ENCODE measurements around the gene KCTD21.

The KCTD21 gene

DNA sequence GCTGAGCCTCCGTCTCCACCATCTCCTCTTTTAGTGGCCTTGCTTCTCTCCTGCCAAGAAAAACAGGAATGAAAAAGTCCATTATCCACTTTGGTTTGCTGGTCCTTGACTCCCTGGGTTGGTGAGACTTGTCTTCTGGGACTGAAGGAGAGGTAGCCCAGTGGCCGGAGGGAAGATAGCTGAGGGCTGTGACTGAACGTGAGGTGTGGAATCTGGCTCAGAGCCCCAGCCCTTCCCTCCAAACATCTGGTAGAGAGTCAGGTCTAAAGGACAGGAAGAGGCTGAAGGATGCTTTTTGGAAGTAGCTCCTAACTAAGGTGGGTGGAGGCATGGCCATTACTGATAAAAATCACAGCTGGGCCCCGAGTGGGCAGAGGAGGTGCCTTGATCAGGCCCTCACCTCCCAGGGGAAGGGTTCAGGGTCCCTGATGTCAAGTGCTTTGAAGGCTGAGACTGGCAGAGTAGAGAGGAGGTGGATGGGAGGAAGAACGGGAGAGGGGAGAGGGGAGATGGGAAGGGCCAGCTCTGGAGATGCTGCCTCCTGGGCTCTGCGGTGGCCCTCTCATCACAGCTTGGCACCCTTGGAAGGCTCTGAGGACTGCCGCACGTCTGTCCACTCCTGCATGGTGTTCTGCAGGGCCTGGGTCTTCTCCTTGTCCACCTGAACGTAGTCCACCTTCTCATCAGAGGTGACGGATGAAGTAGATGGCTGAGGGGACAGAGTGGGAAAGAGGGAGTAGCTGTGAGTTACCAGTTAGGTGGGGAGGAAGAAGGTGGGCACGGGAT, 30.5 kb upstream of the KCTD21 start:
- DNase-seq, result no peak

DNA sequence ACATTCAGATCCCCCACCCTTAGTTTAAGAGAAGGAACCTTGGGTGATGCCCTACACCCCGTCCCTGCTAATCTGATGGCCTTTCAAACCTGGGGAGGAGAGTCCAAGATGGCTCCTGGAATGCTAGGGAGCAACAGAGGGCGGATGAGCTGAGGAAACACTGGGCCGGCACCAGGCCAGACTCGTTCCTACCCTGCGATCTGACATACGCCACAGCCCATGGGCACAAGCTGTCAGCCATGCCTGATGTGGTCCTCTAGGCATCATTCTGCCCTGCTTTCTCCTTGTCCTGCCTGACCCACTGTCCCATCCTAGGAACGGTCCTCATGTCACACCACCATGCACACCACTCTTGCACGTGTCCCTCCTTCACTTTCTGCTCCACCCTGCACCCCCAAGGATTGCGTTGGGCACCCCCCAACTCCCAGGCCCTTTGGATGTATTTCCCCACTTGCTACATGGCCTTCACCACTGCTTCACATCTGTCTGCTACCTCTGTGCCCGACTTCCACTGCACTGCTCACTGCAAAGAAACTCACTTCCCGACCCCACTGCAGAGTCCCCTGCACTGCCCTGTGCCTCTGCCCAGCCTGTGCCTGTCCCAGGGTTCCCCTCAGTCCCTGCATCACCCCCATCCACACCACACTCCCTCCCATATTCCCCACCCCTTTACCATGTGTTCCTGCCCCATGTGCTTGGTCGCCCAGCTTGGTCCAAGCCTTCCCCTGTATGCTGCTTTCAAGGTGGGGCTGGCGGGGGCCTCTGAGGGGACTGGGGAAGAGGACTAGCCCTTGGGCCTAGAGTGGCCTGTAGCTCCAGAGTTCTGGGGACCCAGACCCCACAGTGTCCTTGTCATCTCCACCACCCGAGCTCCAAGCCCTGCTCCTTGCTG, 29.5 kb upstream of the KCTD21 start:
- no peak for DNase-seq

DNA sequence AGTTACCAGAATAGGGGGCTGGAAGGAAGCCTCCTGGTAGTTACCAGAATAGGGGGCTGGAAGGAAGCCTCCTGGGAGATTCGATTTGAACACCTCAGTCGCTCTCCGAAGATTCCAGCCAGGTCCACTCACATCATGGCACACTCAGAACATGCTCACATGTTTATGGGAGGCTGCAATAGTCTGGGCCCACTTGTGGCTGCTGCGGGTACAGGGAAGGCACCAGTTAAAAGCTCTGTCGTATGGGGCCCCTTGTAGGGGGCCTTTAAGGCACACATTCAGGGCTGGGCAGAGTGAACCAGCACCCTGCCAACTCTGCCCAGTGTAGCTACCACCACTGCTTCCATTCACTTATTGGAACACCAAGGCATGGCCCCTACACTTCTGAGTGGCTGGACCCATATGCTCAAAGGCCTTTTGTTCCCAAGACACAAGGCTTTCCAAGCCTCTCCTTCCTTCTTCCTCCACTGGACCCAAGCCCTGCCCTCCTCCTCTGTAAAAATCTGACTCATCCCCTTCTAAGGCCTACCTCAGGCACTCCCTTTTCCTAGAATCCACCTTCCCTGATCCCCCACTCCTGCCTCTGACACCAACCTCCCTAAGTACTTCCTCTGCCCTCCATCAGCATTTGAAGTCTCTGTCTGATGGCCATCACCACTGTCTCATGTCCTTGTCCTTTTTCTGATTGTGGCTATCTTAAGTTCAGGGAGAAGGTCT, 28.3 kb upstream of the KCTD21 start:
- no peak for DNase-seq

DNA sequence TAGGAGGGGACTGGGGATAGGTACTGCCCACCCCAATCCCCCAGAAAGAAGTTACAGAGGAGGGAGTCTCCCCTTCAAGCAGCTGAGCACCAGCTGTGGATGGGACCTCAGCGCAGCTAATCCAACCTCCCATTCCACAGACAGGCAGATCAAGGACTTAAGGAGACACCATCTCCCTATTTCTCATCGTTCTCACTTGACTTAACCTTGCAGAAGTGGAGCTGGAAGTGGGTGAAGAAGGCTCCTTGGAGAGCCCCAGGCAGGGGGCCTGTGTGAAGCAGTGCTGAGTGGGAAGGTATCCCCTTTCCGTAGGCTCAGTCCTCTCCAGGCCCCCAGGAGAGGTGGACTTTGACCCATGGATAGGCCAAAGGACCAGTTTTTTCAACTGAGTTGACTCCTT, 27.6 kb upstream of the KCTD21 start:
- no peak for DNase-seq

DNA sequence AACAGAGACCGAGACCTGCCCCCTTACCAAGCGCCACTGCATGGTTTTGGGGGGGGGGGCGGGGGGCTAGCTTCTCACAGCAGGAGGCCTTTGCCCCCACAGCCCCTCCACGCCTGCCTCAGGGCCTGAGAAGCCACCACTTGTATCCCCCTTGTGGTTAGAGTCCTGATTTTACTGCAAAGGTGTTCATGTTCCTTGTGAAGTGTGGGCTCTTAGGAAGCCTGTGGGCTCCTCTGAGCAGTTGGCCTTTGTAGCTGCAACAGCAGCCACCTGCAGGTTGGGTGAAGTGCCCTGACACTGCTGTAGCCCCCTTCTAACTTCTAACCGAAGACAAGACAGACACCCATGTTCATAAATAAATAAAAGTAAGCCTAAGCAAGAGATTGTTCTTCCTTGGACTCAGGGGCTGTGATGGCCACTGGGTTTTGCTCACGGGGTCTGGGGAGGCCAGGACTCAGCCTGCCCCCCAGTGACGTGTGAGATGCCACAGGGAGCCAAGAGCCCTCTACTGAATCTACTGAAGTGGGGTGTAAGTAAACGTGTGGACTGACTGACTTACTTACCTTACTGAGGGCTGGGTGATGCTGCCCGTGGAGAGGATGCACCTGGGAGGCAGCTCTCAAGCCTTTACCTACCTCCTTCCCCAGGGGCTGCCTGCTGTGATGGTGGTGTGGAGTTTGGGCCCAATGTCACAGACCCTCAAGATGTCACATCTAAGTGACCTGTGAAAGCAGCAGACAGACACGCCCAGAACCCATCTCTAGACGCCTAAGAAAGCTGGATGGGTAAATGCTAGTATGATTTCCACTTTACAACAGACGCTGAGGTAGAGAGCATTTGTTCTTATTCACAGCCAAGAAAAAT, 26.1 kb upstream of the KCTD21 start:
- no peak for DNase-seq

DNA sequence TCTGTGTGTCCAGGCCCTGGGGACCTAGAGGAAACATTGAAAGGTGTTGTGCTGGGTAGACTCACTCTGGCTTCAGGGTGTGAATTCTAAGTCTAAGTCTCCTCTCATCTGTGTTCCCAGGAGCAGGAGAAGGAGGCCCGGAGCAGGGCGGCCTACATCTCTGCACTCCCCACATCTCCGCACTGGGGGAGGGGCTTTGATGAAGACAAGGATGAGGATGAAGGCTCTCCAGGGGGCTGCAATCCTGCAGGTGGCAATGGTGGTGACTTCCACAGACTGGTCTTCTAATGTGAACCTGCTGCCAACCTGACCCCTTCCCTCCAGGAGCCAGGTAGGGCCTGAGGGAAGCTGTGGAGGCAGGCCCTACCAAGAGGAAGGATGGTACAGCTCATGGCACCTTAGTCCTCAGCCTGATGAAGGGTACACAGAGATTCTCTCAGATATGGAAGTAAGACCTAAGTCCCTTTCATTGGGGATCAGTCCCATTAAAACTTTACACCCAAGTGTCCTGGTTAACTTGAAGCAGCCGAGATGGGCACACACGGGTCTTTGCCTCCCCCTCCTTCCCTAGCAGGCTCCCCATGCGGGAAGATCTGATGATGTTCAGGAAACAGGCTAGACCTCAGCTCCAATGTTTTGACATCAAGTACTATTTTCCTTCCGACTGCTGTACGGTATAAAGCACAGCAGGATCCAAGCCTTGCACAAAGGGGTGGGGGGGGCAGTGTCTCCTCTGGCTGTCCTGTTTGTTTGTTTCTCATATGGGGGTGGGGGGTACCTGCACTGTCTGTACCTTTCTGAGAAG, 25.3 kb upstream of the KCTD21 start:
- no peak for DNase-seq

DNA sequence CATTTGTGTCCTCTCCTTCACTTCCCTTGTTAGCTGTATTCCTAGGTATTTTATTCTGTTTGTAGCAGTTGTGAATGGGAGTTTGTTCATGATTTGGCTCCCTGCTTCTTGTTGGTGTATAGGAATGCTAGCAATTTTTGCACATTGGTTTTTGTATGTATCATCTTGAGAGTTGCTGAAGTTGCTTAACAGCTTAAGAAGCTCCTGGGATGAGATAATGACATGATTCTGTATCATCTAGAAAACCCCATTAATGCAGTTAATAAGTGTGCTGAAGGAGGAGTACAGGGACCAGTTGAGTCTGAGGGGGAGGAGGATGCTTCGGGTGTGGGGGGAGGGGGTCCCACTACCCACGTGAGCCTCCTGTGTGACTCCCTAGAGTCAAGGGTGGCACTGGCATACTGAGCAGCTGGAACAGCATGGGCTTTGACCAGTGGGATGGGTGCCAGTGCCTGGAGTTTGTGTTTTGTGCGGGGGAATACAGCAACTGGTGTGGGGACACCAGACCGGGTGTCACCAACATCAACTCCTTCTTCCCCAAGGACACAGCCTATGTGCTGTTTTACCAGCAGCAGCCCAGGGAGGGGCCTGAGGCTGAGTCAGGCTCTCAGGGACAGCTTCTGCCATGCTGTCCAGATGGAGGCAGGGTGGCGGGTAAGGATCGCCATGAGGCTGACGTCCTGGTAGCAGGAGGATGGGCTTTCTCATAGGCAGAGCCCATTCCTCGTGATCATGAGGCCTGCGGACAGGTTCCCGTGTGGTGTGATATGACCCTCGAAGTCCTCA, 24.4 kb upstream of the KCTD21 start:
- no peak for DNase-seq

DNA sequence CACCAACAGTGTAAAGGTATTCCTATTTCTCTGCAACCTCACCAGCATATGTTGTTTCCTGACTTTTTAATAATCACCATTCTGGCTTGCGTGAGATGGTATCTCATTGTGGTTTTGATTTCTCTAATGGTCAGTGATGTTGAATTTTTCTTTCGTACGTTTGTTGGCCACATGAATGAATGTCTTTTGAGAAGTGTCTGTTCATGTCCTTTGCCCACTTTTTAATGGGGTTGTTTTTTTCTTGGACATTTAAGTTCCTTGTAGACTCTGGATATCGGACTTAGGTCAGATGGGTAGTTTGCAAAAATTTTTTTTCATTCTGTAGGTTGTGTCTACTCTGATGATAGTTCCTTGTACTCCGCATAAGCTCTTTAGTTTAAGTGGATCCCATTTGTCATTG, 23.1 kb upstream of the KCTD21 start:
- DNase-seq, result no peak

DNA sequence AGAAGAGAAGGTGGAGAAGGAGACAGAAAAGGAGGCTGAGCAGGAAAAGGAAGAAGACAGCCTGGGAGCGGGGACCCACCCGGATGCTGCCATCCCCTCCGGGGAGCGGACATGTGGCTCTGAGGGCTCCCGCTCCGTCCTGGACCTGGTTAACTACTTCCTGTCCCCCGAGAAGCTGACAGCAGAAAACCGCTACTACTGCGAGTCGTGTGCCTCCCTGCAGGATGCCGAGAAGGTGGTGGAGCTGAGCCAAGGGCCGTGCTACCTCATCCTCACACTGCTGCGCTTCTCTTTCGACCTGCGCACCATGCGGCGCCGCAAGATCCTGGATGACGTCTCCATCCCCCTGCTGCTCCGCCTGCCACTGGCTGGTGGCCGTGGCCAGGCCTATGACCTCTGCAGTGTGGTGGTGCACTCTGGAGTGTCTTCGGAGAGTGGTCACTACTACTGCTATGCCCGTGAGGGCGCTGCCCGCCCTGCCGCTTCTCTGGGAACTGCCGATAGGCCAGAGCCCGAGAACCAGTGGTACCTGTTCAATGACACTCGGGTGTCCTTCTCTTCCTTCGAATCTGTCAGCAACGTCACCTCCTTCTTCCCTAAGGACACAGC, 21.7 kb upstream of the KCTD21 start:
- DNase-seq, result no peak

DNA sequence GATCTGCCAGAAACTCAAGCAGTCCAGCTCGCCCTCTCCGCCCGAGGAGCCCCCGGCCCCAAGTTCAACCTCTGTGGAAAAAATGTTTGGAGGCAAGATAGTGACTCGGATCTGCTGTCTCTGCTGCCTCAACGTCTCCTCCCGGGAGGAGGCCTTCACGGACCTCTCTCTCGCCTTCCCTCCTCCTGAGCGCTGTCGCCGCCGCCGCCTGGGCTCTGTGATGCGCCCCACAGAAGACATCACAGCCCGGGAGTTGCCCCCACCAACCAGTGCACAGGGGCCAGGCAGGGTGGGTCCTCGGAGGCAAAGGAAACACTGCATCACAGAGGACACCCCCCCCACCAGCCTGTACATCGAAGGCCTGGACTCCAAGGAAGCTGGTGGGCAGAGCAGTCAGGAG, 21.1 kb upstream of the KCTD21 start:
- no peak for DNase-seq

DNA sequence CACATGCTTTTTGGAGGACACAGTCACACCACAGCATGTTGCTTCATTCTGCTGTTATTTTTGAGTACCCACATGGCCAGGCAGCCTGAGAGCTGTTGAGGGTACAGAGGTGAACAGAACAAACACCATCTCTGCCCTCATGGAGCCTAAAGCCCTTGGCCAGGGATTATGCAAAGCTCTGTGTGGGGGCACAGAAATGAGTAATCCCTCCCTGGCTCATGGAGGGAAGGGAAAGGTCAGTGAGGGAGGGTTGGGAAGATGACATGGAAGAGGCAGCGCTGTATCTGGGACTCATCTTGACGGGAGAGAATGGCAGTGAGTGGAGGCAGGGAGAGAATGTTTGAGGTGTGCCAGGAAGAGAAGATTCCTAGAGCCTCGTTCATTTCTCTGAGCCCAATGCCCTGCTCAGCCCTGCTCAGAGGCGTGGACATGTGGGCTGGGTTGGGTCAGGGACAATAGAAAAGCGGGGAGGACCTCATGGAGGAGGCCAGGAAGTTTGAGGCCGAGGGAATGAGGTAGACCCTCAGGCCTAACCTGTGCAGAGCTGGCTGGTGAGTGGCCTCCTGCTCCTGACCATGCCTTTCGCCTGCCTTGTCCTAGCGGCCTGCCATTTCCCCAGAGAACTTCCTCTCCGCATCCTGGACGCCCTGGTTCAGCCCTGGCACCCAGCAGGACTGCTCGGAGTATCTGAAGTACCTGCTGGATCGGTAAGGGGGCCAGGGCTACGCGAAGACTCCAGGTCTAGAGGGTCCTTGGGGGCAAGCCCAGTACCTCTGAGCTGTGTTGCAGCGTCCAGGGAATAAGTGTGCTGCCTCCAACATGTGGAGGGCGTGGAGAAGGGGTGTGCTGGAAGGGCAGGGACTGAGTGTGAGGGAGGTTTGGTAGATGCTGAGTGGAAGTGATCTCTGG, 20.1 kb upstream of the KCTD21 start:
- no peak for DNase-seq

DNA sequence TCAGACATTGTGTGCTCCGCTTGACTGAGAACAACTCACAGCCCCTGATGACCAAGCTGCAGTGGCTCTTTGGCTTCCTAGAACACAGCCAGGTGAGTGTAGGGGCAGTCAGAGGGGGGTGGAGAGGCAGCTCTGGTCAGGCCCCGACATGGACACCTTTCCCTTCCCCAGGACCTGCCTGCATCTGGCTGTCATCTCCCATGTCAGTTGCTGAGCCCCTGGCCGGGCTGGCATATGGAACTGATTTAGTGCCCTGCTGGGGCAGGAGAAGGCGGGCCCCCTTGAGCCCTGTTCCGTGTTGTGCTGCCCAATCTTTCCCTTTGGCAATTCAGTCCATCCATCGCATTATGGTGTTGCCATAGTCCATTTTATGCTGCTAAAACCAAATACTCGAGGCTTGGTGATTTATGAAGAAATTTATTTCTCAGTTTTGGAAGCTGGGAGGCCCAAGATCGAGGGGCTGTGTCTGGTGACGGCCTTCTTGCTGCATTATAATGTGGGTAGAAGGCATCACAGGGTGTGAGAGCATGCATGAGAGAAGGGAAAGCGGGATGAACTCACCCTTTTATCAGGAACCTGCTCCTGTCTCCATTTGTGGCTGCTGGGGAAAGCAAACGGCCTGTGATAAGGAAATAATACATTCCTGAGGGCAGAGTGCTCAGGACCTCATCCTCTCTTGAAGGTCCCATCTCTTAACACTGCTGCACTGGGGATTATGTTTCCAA, 19.3 kb upstream of the KCTD21 start:
- DNase-seq, result no peak

DNA sequence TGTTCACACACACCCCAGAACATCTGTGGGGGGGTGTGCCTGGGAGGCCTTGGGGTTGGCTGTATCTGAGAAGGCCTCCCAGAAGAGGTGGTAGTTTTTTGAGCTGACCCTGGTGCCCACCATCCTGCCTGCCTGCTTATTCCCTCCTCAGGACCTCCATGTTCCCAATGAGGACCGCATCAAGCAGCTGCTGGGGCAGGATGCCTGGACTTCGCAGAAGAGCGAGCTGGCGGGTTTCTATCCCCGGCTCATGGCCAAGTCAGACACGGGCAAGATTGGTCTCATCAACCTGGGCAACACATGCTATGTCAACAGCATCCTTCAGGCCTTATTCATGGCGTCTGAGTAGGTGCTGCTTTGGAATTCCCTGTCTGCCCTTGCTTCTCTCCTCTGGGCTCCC, 17.3 kb upstream of the KCTD21 start:
- no peak for DNase-seq

DNA sequence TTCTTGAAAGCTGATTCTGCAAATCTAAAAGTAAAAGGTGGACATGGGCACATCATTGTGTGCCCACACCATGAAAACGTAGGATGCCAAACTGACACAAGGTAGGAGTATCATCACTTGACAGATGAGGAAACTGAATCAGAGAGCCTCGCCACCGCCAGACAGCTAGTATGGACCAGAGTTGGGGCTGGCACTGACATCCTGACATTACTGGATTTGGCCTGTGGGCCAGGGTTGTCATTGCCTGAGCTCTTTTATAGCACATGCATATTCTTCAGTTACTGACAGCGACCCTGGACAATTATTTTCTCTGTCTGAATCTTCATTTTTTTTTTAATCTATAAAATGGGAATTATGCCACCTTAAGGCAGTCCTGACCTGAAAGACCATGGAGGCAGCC, 16.8 kb upstream of the KCTD21 start:
- no peak for DNase-seq

DNA sequence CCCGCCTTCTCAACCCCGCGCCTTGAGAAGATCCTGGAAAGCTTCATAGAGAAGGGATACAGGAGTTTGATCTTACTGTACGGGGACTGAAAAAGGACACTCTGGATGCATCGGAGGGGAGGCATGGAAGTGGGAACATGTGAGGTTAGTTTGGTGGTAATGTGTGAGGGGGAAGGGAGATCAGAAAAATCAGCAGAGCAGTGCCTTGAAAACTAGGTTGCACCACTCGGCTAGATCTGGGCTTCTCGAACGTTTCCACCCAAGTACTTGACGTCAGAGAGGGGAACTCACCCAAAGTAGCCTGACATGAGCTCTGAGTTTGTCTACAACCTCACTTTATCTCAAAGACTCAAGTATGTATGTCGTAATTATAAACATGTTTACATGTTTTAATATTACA, 14.8 kb upstream of the KCTD21 start:
- no peak for DNase-seq

DNA sequence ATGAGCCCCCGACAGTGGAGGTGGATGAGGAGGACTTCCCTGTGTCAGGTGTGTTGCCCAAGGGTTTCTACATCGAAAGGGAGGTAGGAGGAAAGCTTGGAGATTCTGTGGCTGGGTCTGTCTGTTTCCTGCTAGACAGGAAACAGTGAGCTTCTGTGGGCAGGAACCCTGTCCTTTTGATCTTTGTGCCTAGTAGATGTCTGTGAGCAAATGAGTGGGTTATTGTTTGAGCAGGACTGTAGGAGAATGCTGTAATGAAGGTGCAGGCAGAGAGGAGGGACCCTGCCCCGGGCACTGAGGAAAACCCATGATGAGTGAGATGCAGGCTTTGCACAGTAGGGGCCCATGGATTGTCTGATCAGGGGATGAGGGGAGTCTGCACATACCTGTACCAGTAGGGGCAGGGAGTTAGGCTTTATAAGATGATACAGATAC, 14.3 kb upstream of the KCTD21 start:
- no peak for DNase-seq

DNA sequence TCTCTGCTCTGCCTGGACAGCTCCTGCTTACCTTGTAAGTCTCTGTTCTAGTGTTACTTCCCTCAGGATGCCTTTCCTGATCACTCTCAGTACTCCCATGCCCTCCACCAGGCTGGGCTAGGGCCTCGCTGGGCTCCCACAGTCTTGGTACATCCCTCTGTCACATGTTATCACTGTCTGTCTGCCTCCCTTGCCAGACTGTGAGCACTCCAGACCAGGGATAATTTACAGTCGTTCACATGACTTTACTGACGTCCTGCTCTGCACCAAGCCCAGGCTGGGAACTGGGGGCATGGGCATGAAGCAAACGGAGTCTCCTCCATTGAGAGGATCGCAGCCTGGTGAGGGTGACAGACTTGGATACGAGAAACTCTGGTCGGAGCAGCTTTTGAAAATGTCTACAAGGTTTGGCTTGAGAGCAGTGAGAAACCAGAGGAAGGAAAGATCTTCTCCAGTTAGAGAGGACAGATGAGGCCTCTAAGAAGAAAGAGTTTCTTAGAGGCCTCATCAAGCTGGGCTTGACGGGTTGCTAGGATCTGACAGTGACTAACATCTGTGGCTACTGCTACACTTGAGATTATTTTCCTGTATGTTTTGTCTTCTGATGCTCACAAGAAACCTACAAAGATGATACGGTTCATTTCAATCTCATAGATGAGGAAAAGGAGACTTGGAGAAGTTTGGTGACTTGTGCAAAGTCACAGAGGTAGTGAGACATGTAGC, 12.8 kb upstream of the KCTD21 start:
- DNase-seq, result no peak

DNA sequence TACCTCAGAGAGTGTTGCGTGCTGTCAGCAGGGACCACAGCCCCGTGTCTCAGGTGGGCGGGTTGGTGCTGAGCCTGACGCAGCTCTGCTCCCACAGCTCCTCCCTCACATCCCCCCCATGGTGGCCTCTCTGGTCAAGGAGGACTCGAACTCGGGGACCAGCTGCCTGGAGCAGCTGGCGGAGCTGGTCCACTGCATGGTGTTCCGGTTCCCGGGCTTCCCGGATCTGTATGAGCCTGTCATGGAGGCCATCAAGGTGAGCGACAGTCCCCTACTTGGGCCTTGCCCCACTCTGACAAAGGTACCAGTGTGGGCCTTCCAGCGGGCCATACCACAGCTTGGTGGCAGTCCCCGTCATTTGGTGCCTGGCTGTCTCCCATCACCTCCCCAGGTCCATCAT, 12.1 kb upstream of the KCTD21 start:
- no peak for DNase-seq
